A673 (cell line): ENCODE data around the gene ANGPT4. TPM values are rescaled to one million over a fixed set of nuclear protein-coding genes. Genes with fewer than 3 reads are reported as not detected.

Experiments used
- BruUV-seq: library from RNA; stranded (reverse); fragments of 400-500 nt; replicated peaks from 2 replicates; lab custom pipeline; 2021; lab: Mats Ljungman, UMichigan
- CTCF ChIA-PET: fragments of 300-600 bp; sonication (Branson Sonifier 250); formaldehyde crosslinking; loops from one replicate; lab custom pipeline; 2022; ENCODE audit warnings: antibody characterized with exemption; lab: Charles Lee
- POLR2A ChIA-PET: fragments of 300-600 bp; sonication (Branson Sonifier 250); formaldehyde crosslinking; loops from one replicate; lab custom pipeline; 2022; ENCODE audit warnings: antibody characterized with exemption; ENCODE audit not compliant: low non-redundant PET; lab: Charles Lee
- DNase-seq: peaks from one replicate; pipeline ENCODE4 v3.0.0-alpha.2; 2015; ENCODE audit warnings: low spot score
- H3K27ac ChIP-seq: fragments of 200-600 bp; sonication (generic); 2 replicates; pipeline ENCODE4 v1.5.1; 2016; ENCODE audit warnings: mixed run types, low read depth, mild to moderate bottlenecking, mixed read lengths, antibody characterized with exemption, low read length; ENCODE audit not compliant: poor library complexity, severe bottlenecking
- H3K27me3 ChIP-seq: fragments of 200-600 bp; sonication (generic); replicated peaks from 2 replicates; pipeline ENCODE4 v1.6.1; 2017; ENCODE audit warnings: mixed run types, low read depth, mild to moderate bottlenecking, mixed read lengths, antibody characterized with exemption, low read length; ENCODE audit not compliant: insufficient read depth, poor library complexity
- H3K36me3 ChIP-seq: fragments of 200-600 bp; sonication (generic); 2 replicates; pipeline ENCODE4 v1.6.1; 2016; ENCODE audit warnings: mixed run types, mild to moderate bottlenecking, mixed read lengths, antibody characterized with exemption, low read length; ENCODE audit not compliant: insufficient read depth, poor library complexity, severe bottlenecking
- H3K4me1 ChIP-seq: fragments of 200-600 bp; sonication (generic); 2 replicates; pipeline ENCODE4 v1.6.1; 2017; ENCODE audit warnings: mixed run types, mild to moderate bottlenecking, mixed read lengths, antibody characterized with exemption, low read length; ENCODE audit not compliant: insufficient read depth, poor library complexity, severe bottlenecking
- H3K4me3 ChIP-seq: fragments of 200-600 bp; sonication (generic); 2 replicates; pipeline ENCODE4 v1.5.1; 2016; ENCODE audit warnings: low read depth, mixed run types, mild to moderate bottlenecking, mixed read lengths, low read length; ENCODE audit not compliant: poor library complexity, severe bottlenecking
- H3K9me3 ChIP-seq: fragments of 200-600 bp; sonication (generic); 2 replicates; pipeline ENCODE4 v1.6.1; 2016; ENCODE audit warnings: mixed run types, low read depth, mild to moderate bottlenecking, mixed read lengths, antibody characterized with exemption, low read length; ENCODE audit not compliant: poor library complexity, severe bottlenecking
- CTCF ChIP-seq: fragments of 300-800, 200-600 bp; sonication (generic); conservative IDR thresholded peaks from 2 replicates; pipeline ENCODE4 v1.5.1; 2017; ENCODE audit warnings: low read depth, mild to moderate bottlenecking, antibody characterized with exemption, low read length, moderate library complexity, mixed read lengths
- EZH2 ChIP-seq: fragments of 200-600 bp; sonication (generic); IDR thresholded peaks from 2 replicates; pipeline ENCODE4 v1.6.1; 2017; ENCODE audit warnings: borderline replicate concordance, low read depth, mild to moderate bottlenecking, mixed read lengths, antibody characterized with exemption, low read length; ENCODE audit not compliant: poor library complexity, severe bottlenecking
- intact Hi-C: fragments of 100-400 bp; cut with micrococcal nuclease; formaldehyde crosslinking; loops from one replicate; pipeline ENCODE4 v1.10.0; 2022; ENCODE audit not compliant: unreplicated experiment
- total RNA-seq: library from RNA; stranded (reverse); gene quantifications from 2 replicates; pipeline ENCODE4 v1.2.3, GENCODE V29; 2021

ANGPT4 gene
- total RNA-seq, 1 experiment from 2014 or later: not detected

DNA sequence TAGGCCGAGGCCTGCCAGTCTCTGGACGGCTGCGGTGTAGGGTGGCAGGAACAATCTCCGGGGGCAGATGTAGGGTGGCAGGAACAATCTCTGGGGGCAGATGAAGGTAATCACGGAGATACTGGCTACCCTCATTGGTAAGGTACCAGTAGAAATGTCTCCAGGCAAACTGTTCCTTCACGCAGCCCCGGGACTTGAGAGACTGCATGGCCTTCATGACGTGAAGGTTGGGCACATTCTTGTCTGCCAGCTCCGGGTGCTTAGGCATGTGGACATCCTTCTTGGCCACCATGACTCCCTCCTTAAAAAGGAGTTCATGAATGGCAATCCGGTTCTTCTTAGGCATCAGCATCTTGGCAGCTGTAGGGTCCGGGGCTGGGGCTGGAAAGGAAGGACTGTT lies 76.5 kb downstream of the ANGPT4 start:
- CTCF ChIA-PET: no interaction called here
- BruUV-seq: no TSS peak
- POLR2A ChIA-PET: interaction anchor here (0.6 kb wide), 1 partner anchor 625 kb away, joined by 3 read pairs; no protein-coding TSS in a partner anchor

GRCh38 chr20:839015-839414 lies 77.1 kb downstream of the ANGPT4 start:
- intact Hi-C loops: no loop called here
- no peaks in the 10 kb centered on the region for H3K9me3 ChIP-seq
- BruUV-seq: no TSS peak
- CTCF ChIA-PET: no interaction called here
- no peak overlapping the region for H3K27ac ChIP-seq
- POLR2A ChIA-PET: no interaction called here
- no peaks in the 10 kb centered on the region for H3K27me3 ChIP-seq
- H3K36me3 ChIP-seq: no peaks in the 10 kb centered on the region
- no peak for DNase-seq
- peaks cover 12% of the 10 kb centered on the region for H3K4me1 ChIP-seq
- TF ChIP-seq CTCF (no peak), EZH2 (no peak)
- H3K4me3 ChIP-seq: no peak overlapping the region

More for the DNA sequence above, 76.5 kb downstream of the ANGPT4 start:
- no peaks in the 10 kb centered on the region for H3K27me3 ChIP-seq
- no peak for DNase-seq
- no peak overlapping the region for H3K27ac ChIP-seq
- H3K4me3 ChIP-seq: no peak overlapping the region
- no peak for TF ChIP-seq CTCF
- TF ChIP-seq EZH2: no peak
- no peaks in the 10 kb centered on the region for H3K36me3 ChIP-seq
- intact Hi-C loops: no loop called here
- no peaks in the 10 kb centered on the region for H3K9me3 ChIP-seq
- H3K4me1 ChIP-seq: peaks cover 16% of the 10 kb centered on the region

DNA sequence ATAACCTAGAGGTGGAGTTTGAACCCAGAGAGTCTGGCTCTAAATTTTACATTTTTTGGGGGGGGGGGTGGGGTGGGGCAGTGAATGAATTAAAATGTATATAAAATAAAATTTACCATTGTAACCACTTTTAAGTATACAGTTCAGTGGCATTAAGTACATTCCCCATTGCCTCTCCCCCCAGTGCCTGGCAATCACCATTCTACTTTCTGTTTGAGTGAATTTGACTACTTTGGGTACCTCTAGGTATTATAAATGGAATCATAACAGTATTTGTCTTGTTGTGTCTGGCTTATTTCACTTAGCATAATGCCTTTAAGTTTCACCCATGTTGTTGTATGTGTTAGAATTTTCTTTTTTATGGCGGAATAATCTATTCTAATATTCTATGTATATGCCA lies 79.9 kb downstream of the ANGPT4 start:
- DNase-seq: no peak
- Histone ChIP-seq H3K9me3 (no peaks in the 10 kb centered on the region), H3K27me3 (no peaks in the 10 kb centered on the region), H3K36me3 (no peaks in the 10 kb centered on the region), H3K4me1 (peaks cover 15% of the 10 kb centered on the region), H3K4me3 (no peak overlapping the region), H3K27ac (no peak overlapping the region)
- intact Hi-C loops: no loop called here
- BruUV-seq: TSS peak; percentile 10
- CTCF ChIA-PET: no interaction called here
- TF ChIP-seq EZH2 (no peak), CTCF (no peak)
- POLR2A ChIA-PET: no interaction called here
